HepG2 (cell line): ENCODE measurements around the gene CENPB. TPM values are rescaled to one million over a fixed set of nuclear protein-coding genes. Genes with fewer than 3 reads are reported as not detected.
A peak's percentile ranks its signal among the peaks of the same experiment; 100 is the strongest.

Experiments
- AHDC1 ChIP-seq: sonication (generic); formaldehyde crosslinking; IDR thresholded peaks from 2 replicates; pipeline ENCODE4 v1.5.1; 2020; ENCODE audit warnings: mild to moderate bottlenecking, missing genetic modification reagents, borderline replicate concordance
- CCDC6 ChIP-seq: sonication (generic); formaldehyde crosslinking; IDR thresholded peaks from 2 replicates; pipeline ENCODE4 v1.8.1; 2022; ENCODE audit warnings: mild to moderate bottlenecking, missing genetic modification reagents, moderate library complexity
- GLMP ChIP-seq: sonication (generic); formaldehyde crosslinking; IDR thresholded peaks from 2 replicates; pipeline ENCODE4 v1.9.0; 2021; ENCODE audit warnings: missing genetic modification reagents, mild to moderate bottlenecking, borderline replicate concordance
- MBNL3 ChIP-seq: fragments of 250-450 bp; sonication (Bioruptor Pico); conservative IDR thresholded peaks from 2 replicates; pipeline ENCODE4 v1.8.0; 2022; ENCODE audit warnings: mild to moderate bottlenecking, inconsistent platforms
- NFYB ChIP-seq: sonication (generic); formaldehyde crosslinking; IDR thresholded peaks from 2 replicates; pipeline ENCODE4 v1.4.0; 2020; ENCODE audit warnings: missing genetic modification reagents
- PBX3 ChIP-seq: sonication (generic); formaldehyde crosslinking; IDR thresholded peaks from 2 replicates; pipeline ENCODE4 v1.8.1; 2023; ENCODE audit warnings: missing genetic modification reagents, inconsistent platforms, borderline replicate concordance
- RXRB ChIP-seq: IDR thresholded peaks from 2 replicates; pipeline ENCODE4 v1.6.1; 2016; ENCODE audit warnings: borderline replicate concordance, missing genetic modification reagents, missing compliant biosample characterization
- ZBTB20 ChIP-seq: sonication (generic); formaldehyde crosslinking; IDR thresholded peaks from 2 replicates; pipeline ENCODE4 v1.8.1; 2023; ENCODE audit warnings: missing genetic modification reagents, low read depth, mild to moderate bottlenecking, borderline replicate concordance
- ZHX2 ChIP-seq, 2 experiments: sonication (generic) in 1 of 2; formaldehyde crosslinking in 1 of 2; IDR thresholded peaks; 2 replicates each; pipeline versions ENCODE4 v1.6.1 to v1.9.0; 2014 to 2022; ENCODE audit warnings: antibody characterized with exemption in 1 of 2, borderline replicate concordance in 1 of 2, inconsistent platforms in 1 of 2, low read depth in 1 of 2, missing genetic modification reagents in 1 of 2
- ZNF382 ChIP-seq: sonication (generic); formaldehyde crosslinking; IDR thresholded peaks from 2 replicates; pipeline ENCODE4 v1.5.0; 2020; ENCODE audit warnings: missing genetic modification reagents, mild to moderate bottlenecking, borderline replicate concordance
- ZNF746 ChIP-seq: sonication (generic); formaldehyde crosslinking; IDR thresholded peaks from 2 replicates; pipeline ENCODE4 v1.8.0; 2022; ENCODE audit warnings: mild to moderate bottlenecking, missing genetic modification reagents
- ZNF761 ChIP-seq: sonication (generic); formaldehyde crosslinking; conservative IDR thresholded peaks from 2 replicates; pipeline ENCODE4 v1.4.0; 2020; ENCODE audit warnings: mild to moderate bottlenecking, missing genetic modification reagents
- polyA plus RNA-seq, 8 experiments: library from polyadenylated mRNA; depleted of rRNA in 3 of 8; stranded (reverse) in 7 of 8; unstranded in 1 of 8; fragments of >200 nt; fragmentation: Illumina TruSeq in 4 of 8; extraction: Trizol in 4 of 8; gene quantifications; 2 replicates each; pipeline versions ENCODE4 v1.2.1 to v1.2.3, GENCODE V29; 2011 to 2016; ENCODE audit warnings: low read depth in 4 of 8, missing spikeins in 1 of 8, mixed read lengths in 1 of 8; ENCODE audit not compliant: insufficient read depth in 1 of 8
- total RNA-seq, 5 experiments: library from RNA; depleted of rRNA; stranded (reverse); fragments of >200 nt; fragmentation: Illumina TruSeq; extraction: Trizol; gene quantifications; 2 replicates each; pipeline ENCODE4 v1.2.3, GENCODE V29; 2016; ENCODE audit warnings: low read depth in 1 of 5

Gene CENPB
- total and polyA plus RNA-seq, 2 of the 13 experiments (the other 11 are each of a cell fraction or from before 2014, with no cell fraction given), result 10.4 to 54.5 TPM

DNA sequence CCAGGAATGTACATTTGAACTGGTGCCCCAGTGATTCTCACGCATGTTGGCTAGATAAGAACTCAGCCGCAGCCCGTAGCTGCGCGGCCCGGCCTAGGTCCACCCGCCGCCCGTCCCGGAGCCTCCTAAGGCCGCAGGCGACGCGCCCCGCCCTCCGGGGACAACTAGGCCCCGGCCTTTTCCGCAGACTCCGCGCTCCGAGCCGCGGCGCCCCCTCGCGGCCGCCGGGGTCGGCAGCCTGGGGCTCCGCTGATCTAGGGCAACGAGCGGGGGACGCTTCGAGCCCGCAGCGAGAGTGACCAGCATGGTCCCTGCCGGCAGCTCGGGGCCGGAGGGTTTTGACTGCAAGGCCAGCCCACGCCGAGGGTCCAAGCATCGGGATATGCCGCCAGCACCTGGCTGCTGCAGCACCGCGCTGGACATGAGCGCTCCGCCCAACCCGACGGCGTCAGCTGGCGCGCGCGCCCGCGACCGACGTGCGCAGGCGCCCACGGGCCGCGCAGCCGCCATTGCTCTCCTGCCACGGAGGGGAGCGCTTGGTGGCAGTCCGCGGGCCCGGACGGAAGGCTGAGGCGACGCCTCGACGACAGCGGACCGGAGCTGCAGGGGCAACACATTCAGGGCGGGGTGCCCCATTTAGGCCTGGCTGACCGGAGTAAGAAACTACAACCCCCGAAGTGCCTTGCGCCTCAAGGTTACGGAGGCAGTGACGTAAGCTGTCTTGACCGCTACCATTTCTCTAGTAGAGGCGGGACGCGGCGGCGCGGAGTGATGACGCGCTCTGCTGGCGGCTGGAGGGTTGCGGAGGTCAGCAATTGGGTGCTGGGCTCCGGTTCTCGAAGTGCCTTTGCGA is 33.7 kb upstream of the CENPB start, which contains the start of gene AP5S1 (continued):
- TF ChIP-seq ZHX2 (IDR thresholded peaks at IDR 0.05; ENCODE audit: low read depth) (peak; percentile 100), ZHX2 (CRISPR knock-in tag; IDR thresholded peaks at IDR 0.05; ENCODE audit: borderline replicate concordance) (peak; percentile 98), MBNL3 (CRISPR knock-in tag) (no peak), ZNF746 (CRISPR knock-in tag) (peak; percentile 16), AHDC1 (CRISPR knock-in tag) (no peak), NFYB (CRISPR knock-in tag) (peak; percentile 79), ZNF382 (CRISPR knock-in tag) (no peak), RXRB (peak; percentile 77; the same call in 1 of the 2 replicates), CCDC6 (peak; percentile 96), PBX3 (peak; percentile 54; the same call in 1 of the 2 replicates), ZBTB20 (CRISPR knock-in tag) (peak; percentile 32), GLMP (CRISPR knock-in tag) (no peak), ZNF761 (CRISPR knock-in tag) (peak; percentile 94)
